Cerebellar nuclear complex (tissue), 1 donor: Measurements from ENCODE around the gene IL36B.

Source experiments
- DNase-seq, 2 experiments: peaks; one replicate each; lab custom pipeline; 2025; lab: John Stamatoyannopoulos, UW

The IL36B gene

DNA sequence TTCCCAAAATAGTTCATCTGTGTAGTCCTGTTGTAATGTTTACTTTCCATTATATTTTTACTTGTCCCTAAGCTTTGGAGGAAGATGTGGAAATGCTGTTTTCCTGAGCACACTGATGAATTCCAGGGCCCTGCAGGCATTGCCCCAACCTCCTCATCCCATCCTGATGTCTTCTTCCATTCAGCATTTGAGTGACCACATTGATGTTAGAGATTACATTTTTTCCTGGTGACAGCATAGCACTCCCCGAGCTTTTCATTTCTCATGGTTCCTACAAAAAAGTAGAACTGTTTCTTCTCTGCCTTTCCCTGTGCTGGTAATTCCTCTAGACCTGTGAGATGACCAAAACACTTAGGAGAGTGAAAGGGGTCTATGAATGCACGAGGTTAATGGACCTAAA is 42.6 kb downstream of the IL36B start:
- no peak for DNase-seq

DNA sequence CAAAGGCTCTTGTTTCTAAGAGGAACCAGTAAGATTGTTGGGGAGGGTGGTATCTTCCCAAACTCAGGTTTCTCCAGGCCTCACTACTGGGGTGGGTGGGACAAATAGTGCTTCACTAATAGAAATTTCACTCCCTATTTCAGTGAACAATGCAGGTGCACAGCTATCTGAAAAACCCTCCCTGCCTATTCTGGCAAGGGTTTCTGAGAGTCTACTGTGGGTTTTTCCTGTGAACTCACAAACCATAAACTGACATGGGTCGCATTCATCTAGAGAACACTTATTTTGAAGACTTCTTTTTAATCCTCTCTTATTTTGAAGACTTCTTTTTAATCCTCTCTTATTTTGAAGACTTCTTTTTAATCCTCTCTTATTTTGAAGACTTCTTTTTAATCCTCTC is 43.0 kb downstream of the IL36B start:
- DNase-seq: no peak

DNA sequence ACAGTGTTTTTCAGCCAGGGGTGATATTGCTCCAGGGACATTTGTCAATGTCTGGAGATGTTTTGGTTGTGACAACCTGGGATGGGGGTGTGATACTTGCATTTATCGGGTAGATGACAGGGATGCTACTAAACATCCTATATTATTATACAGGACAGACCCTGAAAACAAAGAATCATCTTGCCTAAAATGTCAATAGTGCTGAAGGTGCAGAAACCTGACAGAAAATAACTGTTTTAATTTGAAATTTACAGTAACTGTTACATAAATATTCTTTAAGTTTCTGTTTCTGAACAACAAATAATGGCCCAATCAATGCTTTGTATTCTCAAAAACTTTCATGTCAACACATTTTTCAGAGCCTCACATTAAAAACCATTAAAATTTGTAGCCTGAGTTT is 45.4 kb downstream of the IL36B start:
- DNase-seq: no peak

DNA sequence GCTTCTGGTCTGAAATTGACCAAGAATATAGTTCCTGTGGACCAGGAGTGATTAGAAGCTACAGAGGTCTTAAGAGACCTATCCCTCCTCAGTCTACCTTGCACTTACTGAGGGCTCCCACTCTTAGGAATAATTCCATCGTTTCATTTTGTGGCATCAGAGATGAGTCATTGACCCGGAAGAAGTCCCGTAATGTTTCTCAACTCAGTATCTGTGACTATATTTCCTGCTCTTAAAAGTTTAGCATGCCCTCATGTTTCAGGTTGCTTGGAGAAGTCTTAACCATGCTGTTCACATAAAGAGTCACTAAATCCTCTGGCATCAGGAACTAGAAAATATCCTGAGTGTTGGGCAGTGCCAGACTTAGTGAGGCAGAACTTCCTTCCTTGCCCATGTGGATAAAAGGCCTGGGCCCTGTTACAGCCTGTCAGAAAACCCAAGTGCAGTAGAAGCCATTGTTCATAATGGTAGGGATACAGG is 47.6 kb downstream of the IL36B start, which contains the start of gene IL36A:
IL36A (plus strand) TSS at position 430 of the 480 bp plus-strand sequence. CDS start 413 bp downstream, outside the sequence.
- no peak for DNase-seq

DNA sequence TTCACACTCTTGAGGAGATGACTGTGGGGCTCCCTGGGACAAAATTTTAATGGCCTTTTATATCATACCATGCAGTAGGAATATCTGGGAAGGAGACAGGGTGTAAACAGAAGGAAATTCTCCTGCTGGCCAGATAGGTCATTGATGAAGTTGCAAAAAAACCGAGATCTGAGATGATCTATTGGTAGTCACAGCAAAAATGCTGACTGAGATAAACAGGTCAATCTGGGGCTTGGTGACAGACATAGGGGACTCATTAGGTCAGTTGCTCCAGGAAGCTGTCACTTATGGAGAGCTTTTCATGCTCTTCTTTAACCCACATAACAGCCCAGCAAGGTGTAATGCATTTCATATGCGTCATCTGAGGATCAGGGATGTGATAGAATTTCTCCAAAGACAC is 50.0 kb downstream of the IL36B start:
- no peak for DNase-seq

GRCh38 chr2:113000436-113000835 is 52.2 kb downstream of the IL36B start:
- no peak for DNase-seq

- DNase-seq: no peak
These were observed 55.5 kb downstream of the IL36B start for GRCh38 chr2:112997151-112997550.

DNA sequence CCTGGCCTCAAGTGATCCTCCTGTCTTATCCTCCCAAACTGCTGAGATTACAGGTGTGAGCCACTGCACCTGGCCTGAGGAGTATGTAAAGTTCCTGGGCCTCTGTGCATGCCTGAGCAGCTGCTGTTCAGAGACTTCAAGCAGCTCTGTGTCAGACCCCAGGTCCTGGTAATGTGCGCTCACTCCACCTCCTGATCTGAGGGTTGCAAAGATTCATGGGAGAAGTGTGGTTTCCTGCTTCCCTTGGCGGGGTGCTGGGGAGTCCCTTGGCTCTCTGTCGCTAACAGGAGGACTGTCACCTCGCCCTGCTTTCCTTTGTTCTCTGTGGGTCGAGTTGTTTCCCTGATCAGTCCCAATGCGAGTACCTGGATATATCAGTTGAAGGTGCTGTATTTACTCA is 56.0 kb downstream of the IL36B start:
- no peak for DNase-seq

GRCh38 chr2:112995346-112995920 is 57.2 kb downstream of the IL36B start:
- DNase-seq: no peak

DNA sequence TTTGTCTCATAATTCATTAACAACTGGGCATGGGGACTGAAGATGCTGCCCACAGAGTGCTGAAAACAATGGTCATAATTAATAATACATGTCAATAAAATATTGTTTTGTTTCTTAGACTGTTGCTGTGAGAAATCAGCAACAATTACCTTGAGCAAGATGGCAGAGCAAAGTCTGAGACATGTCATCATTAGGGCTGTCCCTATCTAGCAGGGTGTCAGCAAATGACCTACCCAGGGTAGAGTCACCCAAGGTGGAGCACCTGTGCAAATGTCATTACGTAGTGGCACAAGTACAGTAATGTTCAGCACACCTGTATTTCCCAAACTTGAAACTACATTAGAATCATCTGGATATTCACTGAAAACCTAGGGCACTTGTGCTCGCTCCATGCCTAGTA is 58.0 kb downstream of the IL36B start:
- no peak for DNase-seq

GRCh38 chr2:112993831-112994230 is 58.8 kb downstream of the IL36B start:
- DNase-seq: no peak

DNA sequence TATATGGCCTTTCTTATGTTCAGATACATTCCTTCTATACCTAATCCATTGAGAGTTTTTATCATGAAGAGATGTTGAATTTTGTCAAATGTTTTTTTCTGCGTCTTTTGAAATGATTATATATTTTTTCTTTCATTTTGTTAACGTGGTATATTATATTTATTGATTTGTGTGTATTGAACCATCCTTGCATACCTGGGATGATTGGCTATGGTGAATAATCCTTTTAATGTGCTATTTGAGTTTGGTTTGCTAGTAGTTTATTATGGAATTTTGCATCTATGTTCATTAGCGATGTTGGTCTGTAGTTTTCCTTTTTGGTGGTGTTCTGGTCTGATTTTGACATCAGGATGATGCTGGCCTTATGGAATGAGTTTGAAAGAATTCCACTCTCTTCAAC is 63.1 kb downstream of the IL36B start:
- no peak for DNase-seq

DNA sequence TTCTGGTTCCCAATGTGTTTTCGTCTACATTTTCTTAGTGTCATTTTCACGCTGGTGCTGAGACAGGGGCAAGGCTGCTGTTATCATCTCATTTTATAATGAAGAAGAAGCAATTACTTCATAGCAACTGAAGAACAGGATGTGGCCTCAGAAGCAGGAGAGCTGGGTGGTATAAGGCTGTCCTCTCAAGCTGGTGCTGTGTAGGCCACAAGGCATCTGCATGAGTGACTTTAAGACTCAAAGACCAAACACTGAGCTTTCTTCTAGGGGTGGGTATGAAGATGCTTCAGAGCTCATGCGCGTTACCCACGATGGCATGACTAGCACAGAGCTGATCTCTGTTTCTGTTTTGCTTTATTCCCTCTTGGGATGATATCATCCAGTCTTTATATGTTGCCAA is 67.6 kb downstream of the IL36B start:
- DNase-seq: no peak

- no peak for DNase-seq
These were observed 72.1 kb downstream of the IL36B start for GRCh38 chr2:112980537-112980936.

- DNase-seq: no peak
These were observed 72.9 kb downstream of the IL36B start for GRCh38 chr2:112979731-112980130.

DNA sequence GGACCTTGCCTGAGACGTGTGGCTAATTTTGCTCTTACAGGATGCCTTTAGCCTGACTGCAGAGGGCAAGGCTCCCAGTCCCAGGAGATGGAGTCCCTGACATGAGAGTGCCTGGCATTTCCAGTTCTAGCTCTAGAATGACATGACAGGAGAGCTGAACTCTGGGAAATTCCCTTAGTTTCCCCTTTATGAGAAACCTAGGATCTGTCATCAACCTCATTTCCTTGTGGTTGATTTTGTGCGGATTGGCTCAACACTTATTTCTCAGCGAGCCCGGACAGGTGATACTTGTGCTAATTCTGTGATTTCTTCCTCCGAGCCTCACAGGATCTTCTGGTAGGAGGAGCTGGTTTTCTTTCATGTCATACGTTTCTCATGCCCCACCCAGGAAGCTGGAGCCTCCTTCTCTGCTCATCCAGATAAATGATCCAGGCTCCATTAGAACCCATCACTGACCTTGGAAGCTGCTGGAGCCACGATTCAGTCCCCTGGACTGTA is 75.1 kb downstream of the IL36B start, which contains the start of gene IL36G:
IL36G (plus strand) TSS at position 448 of the 498 bp plus-strand sequence. CDS start 633 bp downstream, outside the sequence.
- no peak for DNase-seq
